GM18502 (cell line): Measurements from ENCODE around the gene RYR2.
"Not testable (repeated sequence)": the region's sequence is repeated elsewhere in the genome, so short reads cannot be mapped to it uniquely, and the experiment has no call there.

ENCODE experiments used
- ATAC-seq: cut with Tn5 transposase; IDR thresholded peaks from one replicate; pipeline ENCODE4 v1.9.1; 2021; ENCODE audit warnings: mild to moderate bottlenecking; ENCODE audit not compliant: unreplicated experiment, poor library complexity

Gene RYR2

DNA sequence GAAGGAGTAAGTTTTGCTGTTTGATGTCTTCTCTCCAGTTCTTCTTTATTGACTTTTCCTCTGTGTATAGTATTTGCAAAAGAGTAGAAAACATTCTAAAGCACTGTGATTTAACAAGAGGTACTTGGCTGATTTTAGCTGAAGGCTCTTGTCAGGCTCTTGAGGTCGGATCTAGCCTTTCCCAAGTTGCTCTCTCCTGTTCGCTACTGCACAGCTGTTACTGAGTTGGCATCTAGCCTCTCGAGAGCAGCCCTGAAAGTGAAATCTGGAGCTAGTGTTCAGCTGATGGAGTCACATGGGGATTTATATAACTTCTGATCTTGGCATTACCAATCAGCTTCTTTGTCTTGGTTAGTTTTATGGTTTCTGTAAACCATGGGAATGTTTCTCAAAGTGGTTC lies 193.1 kb downstream of the RYR2 start:
- ATAC-seq, result no peak

DNA sequence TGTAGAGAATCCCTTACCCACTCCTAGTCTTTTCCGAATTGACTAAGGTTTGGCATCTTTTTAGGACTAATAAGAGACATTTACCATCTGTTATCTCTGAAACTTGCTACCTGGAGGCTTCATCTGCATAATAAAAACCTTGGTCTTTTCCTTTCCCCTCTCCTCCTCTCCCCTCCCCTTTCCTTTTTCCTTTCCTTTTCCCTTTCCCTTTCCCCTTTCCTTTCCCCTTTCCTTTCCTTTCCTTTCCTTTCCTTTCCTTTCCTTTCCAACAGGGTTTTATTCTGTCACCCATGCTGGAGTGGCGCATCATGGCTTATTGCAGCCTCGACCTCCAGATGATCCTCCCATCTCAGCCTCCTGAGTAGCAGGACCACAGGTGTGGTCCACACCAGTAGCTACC lies 195.7 kb downstream of the RYR2 start:
- no peak for ATAC-seq

DNA sequence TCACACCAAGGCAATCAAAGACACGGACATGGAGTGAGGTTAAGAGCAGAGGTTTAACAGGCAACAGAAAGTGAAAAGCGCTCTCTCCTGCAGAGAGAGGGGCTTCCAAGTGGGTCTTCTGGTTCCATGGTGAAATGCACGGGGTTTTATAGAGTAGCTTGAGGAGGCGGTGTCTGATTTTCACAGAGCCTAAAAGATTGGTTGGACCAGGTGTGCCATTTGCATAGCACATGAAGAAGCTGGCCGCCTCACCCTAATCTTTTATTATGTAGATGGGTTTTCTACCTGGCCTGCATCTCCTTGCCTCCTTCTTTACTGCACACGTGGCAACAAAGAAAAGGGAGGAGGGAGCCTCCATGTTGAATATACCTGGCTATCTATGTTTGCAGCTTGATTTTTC lies 197.3 kb downstream of the RYR2 start:
- ATAC-seq, result no peak

DNA sequence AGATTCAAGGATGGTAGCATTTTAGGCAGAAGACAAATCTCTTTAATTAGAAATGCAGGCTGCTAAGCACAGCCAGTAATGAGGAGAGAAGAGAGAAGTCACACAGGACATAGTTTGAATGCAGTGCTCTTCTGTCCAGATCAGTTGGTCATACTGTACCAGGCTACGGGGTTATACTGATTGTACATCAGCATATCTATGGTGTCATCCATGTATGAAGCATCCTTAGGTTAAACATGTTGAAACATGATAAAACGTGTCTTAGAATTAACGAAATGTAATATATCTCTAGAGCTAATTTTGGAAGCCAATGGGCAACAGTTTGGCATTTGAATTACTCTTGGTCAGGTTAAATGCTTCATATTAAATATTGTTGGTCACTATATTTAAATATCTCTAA lies 199.1 kb downstream of the RYR2 start:
- no peak for ATAC-seq

DNA sequence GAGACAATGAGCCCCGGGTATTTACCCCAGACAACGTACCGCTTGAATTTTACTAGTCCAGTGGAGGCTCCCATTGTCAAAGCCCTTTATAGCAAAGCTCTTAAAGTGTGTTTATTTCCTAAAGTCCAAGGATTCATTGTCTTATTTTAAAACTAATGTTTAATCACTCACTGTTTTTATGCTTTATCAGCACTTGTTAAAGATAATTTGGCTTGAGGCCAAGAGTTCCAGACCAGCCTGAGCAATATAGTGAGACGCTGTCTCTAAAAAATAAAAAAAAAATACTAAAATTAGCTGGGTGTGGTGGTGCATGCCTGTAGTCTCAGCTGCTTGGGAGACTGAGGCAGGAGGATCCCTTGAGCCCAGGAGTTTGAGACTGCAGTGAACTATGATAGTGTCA lies 202.8 kb downstream of the RYR2 start:
- no peak for ATAC-seq

DNA sequence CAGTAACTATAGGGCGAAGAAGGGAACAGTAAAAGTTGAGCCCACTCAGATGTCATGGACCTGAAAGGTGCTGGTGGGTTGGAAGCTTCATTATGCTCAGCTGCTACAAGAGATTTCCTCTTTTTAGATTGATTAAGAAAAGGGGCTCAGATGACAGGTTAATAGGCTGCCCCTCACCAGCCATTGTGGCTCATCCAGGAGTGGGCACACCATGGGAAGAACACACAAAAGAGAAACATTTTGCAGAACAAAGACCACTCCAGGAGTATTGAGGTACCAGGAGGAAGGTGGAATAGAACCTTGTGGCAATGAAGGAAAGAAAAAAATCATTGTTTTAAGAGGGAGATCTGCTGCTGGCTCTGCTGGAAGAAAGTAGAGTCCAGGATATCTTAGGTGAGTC lies 205.5 kb downstream of the RYR2 start:
- ATAC-seq, result no peak

DNA sequence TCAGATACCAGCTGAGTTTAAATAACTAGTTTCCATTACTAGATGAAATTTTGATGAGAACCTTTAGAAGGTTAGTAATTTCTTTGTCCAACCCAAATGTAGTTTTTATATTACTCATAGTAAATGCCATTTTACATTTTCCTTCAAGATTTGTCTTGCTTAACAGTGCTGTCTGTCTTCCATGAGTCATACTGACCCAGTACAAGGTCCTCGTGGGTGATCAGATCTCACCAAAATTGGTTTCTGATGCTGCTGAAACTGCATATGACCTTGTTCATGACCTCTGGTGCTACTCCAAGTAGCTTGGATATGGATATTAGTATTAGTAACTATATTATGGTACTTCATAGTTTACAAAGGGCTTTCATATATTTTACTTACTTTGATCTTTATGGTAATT lies 207.1 kb downstream of the RYR2 start:
- peak; percentile 59 for ATAC-seq

DNA sequence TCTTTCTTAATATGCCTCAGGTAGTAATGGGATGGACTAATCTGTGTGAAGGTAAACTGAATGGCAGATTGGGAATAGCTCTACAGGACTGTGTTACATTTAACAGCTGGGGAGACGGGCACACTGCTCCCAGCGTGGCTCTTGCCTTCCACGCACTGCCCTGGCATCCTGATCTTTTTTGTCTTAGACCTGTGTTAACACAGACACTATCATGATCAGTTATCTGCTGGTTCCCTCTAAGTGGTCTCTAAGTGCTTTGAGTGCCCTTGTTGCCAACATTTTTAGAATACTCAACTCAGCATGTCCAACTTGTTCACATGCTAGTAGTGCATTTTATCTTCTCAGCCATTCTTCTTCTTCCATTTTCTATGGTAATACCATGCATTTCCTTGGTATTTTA lies 208.1 kb downstream of the RYR2 start:
- no peak for ATAC-seq

DNA sequence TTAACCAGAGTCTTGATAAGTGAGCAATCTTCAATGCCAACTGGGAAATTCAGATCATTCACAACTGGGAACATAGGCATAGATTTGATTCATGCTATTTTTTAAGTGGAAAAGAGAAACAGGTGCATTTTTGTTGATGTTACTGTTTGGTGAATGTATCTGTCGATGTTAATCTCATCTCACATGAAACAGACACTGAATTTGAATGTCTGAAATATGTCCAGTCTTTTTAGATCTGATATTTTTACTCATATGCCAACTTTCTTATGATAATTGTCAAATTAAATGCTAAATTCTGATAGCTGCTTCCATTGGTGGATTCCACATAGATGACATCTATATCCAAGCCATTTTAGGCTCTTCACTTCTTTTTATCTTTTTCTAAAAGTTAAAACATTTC lies 213.1 kb downstream of the RYR2 start:
- ATAC-seq, result no peak

DNA sequence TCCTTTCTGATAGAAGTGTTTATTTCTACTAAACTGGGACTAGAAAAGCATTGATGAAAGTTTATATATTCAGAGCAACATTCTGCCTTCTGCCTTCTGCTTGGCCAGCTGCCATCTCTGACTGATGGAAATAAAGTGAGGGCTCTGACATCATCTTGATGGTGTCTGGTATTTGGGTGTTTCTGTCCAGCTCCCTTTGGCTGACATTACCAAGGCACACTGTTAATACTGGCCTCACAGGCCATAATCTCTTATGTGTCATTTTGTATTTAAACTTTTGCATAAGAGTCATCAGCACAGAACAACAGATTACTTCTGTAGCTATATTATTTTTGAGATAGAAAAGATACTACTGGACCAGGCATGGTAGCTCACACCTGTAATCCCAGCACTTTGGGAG lies 216.9 kb downstream of the RYR2 start:
- no peak for ATAC-seq

DNA sequence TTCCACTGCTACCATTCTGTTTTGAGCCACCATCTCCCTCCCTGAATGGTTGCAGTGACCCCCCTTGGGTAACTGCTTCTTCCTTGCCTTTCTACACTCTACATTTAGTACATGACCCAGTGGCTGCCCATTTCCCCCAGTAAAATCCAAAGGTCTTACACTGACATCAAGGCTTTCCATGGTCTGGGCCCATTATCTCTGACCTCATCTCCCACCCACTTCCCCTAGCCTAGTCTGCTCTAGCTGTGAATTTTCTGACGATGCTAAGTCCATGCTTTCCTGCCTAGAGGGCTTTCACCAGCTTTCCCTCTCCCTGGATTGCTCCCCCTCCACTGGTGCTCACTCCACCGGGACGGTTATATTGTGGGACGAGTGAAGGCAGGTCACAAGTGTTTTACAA lies 219.2 kb downstream of the RYR2 start:
- ATAC-seq, result no peak

DNA sequence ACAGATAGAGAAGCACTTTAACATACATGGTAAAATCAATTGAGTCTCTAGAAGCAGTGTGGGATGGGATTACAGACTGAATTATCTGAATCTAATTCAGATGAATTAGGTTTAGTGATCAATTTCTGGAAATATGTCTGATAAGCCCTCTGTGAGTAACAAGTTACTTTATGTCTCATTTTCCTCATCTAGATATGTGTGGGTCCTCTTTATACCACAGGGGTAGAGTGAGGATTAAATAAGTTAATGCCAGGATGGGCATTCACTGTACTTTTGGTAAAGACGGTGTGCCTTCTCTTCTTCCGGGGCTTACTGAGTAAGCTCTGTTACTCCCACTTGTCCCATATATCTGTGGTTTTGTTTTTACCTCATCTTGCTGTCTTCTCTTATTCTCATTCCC lies 225.8 kb downstream of the RYR2 start:
- no peak for ATAC-seq

DNA sequence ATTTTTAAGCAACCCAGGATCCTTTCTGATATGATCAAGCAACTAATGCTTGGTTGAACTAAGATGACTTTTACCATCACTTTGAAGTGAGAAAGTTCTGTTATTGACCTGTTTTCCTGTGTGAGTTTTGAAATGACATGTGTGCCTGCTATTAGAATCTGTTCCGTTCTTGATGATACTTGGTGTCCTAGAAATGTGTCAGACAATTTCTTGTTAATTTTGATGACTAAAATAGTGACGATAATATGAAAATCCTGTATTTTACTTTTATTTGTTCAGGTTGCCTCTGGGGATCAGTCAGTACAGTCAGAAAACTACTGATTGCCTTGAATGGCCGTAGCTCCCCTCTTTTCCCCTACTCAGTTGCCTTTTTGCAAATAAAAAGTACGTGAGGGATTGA lies 228.0 kb downstream of the RYR2 start:
- ATAC-seq, result peak; percentile 71

DNA sequence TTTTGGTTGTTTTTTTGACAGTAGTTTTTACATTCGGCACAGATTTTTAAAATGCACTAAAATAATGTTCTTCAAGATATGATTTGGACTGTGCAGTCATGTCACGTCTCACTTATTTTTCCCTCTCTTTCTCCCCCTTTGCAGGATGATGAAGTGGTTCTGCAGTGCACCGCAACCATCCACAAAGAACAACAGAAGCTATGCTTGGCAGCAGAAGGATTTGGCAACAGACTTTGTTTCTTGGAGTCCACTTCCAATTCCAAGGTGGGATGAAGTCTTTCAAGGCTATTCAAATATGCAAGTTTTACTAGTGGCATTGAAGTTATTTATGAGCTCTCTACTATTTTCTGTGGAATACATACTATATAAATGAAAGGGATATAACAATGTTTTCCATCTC lies 228.4 kb downstream of the RYR2 start:
- no peak for ATAC-seq

DNA sequence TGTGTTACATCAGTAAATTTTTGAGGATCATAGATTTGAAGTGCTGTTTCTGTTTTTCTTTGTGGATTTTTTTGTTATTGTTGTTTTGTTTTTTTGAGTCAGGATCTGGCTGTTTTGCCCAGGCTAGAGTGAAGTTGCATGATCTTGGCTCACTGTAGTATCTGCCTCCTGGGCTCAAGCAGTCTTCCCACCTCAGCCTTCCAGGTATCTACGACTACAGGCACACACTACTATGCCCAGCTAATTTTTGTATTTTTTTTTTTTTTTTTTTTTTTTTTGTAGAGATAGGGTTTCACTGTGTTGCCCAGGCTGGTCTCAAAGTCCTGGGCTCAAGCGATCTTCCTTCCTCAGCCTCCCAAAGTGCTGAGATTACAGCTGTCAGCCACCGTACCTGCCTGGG lies 236.0 kb downstream of the RYR2 start:
- ATAC-seq, result not testable (repeated sequence)

DNA sequence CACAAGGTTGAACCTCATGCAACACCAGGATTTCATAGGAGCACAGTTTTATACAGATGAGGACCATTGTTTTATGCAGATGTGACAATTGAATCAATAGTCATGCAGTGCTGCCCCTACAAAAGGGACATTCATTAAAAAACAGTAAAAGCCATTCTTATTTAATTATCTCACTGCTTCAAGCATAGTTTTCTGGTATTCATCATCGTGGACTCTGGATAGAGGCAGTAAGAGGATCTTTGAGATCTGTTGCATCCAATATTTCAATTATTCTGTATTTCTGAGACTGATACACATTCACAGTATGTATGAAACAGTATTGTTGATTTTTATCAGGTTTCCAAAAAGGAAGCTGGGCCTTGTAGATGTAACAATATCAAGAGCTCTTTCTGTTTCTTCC lies 237.6 kb downstream of the RYR2 start:
- no peak for ATAC-seq

DNA sequence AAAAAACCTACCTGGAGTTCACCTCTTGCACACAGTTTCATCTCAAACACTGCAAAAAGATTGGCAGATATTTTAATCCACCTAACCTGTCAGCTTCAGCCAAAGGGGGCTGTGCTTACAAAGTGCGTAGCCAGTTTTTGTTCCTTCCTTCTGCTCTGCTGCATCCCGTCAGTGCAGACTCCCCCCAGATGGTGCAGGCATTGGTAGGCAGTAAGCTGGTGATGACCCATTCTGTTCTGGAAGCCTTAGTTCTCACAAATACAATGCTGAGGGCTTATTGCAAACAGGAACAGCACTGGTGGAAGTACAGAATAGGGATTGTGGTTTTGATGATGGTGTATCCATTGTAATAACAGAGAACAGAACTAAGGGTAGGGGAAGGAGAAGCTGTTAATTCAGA lies 239.5 kb downstream of the RYR2 start:
- ATAC-seq, result no peak

DNA sequence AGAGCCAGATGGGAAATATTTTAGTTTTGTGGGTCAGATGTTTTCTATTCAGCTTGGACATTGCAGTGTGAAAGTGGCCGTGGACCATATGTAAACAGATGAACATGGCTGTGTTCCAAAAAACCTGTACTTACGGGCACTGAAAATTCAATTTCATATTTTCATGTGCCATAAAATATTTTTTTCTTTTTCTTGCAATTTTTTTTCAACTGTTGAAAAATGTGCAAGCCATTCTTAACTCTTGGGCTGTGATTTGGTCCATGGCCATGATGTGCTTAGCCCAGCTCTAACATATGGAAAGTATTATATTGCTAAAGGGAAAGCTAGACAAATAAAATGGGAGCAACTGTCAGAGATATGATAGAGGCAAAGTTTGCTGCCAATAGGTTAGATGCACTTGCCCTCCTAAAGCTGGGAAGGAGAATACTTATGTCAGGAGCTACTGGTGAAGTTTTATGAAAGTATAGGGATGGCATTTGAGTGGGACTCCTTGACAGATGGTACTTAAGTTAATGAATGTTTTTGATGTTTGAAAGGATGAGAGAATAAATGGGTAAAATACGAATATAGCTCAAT lies 240.3 kb downstream of the RYR2 start:
- no peak for ATAC-seq

DNA sequence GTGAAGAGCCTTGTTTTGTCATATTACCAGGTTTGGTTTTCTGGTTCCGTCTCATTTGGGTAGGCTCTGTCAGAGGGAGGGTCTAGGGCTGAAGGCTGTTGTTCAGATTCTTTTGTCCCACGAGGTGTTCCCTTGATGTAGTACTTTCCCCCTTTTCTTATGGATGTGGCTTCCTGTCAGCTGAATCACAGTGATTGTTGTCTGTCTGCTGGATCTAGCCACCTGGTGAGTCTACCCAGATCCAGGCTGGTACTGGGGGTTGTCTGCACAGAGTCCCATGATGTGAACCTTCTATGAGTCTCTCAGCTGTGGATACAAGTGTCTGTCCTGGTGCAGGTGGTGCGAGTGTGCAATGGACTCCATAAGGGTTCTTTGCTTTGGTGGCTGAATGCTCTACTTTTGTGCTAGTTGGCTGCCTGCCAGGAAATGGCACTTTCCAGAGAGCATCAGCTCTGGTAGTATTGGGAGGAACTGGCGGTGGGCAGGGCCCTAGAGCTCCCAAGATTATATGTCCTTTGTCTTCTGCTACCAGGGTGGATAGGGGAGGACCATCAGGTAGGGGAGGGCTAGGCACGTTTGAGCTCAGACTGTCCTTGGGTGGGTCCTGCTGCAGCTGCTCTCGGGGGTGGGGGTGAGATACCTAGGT lies 246.0 kb downstream of the RYR2 start:
- ATAC-seq, result no peak

DNA sequence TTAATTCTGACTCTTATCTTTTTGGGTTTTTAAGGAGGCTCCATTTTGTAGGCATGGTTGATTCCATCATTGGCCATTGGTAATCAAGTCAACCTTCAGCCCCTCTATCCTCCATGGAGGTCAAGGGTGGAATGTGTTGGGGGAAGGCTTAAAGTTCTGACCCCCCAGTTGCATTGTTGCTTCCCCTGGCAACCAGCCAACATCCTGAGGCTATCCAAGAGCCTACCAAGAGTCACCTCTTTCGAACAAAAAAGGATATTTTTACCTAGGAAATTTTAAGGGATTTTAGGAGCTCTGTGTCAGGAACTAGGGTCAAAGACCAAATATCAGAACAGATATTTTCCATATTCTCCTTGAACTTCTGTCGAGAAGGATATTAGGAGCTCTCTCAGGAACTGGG lies 251.8 kb downstream of the RYR2 start:
- ATAC-seq, result no peak

DNA sequence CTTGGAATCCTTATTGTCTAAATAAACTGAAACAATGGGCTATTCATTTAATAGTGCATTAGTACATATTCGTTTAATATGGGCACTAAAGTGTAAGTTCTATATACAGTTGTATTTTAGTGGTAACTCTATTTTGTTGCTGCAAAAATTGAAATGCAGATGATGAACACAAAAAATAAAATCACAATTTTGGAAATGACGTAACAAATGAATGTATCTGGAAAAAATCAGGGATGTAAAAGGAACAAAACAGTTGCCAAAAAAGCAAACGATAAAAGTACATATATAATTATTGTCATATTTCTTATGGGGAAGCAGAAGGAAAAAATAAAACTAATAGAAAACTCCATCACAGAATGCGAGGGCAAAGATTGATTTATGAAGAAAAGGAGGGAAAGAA lies 254.9 kb downstream of the RYR2 start:
- no peak for ATAC-seq

DNA sequence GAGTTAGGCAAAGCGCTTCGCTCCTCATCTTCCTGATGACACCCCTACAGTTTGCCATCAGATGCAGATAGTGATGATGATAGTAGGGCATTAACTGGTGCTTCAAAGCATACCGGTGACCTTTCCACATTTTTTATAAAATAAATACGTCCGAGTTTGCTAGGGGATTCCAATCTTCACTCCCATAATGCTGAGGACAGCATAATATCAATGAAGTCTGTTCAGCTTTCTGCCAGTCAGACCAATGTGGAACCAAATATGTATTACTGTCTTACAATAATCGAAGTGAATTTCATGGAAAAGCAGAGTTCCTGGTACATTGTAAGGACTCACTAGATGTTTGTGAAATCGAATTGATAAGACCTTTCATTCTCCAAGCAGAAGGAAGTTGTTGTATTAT lies 258.7 kb downstream of the RYR2 start:
- no peak for ATAC-seq

DNA sequence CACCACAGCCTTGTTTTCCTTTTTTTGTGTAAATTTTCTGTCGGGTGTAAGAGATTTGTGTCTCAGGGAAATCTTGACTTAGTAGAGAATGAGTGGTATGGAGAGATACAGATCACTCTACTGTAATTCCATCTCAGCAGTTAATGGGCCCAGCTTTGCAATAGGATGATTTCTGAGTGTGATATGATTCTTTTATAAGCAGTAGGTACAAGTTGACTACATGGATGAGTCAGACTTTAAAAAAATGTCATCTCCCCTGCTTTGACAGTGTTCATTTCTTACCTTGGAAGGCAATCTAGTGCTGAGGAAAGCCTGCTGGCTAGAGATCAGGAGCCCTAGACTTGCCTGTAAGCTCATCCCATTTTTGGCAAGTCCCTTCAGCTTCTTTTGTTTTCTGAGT lies 261.9 kb downstream of the RYR2 start:
- no peak for ATAC-seq
